ENCODE data around the gene STK40. TPM values are rescaled to one million over a fixed set of nuclear protein-coding genes. Genes with fewer than 3 reads are reported as not detected.
A peak's percentile ranks its signal among the peaks of the same experiment; 100 is the strongest.

Gene STK40
- total RNA-seq, 1 donor from 2014 or later = 17.6 TPM

GRCh38 chr1:36321119-36321951, 64.4 kb downstream of the STK40 start:
- H3K4me3 ChIP-seq (ENCODE audit: low read depth, low read length) = no peak overlapping the region
- TF ChIP-seq CTCF (conservative IDR thresholded peaks at IDR 0.05; ENCODE audit: low read depth, low read length) = no peak
- no peak for DNase-seq (ENCODE audit: low read depth)

- no peak for DNase-seq (ENCODE audit: low read depth)
- no peak for TF ChIP-seq CTCF (conservative IDR thresholded peaks at IDR 0.05; ENCODE audit: low read depth, low read length)
- H3K4me3 ChIP-seq (ENCODE audit: low read depth, low read length) = no peak overlapping the region
These were observed 65.0 kb downstream of the STK40 start for GRCh38 chr1:36320767-36321118.

- TF ChIP-seq CTCF (conservative IDR thresholded peaks at IDR 0.05; ENCODE audit: low read depth, low read length) = no peak
- DNase-seq (ENCODE audit: low read depth) = no peak
- no peak overlapping the region for H3K4me3 ChIP-seq (ENCODE audit: low read depth, low read length)
These were observed 65.4 kb downstream of the STK40 start for GRCh38 chr1:36320291-36320761.

GRCh38 chr1:36309397-36309796, 76.3 kb downstream of the STK40 start:
- no peak for TF ChIP-seq CTCF (conservative IDR thresholded peaks at IDR 0.05; ENCODE audit: low read depth, low read length)
- no peak for DNase-seq (ENCODE audit: low read depth)
- H3K4me3 ChIP-seq (ENCODE audit: low read depth, low read length) = no peak overlapping the region

GRCh38 chr1:36307601-36308330, 78.0 kb downstream of the STK40 start:
- H3K4me3 ChIP-seq (ENCODE audit: low read depth, low read length) = peak overlapping the region; percentile 61
- no peak for DNase-seq (ENCODE audit: low read depth)
- TF ChIP-seq CTCF (conservative IDR thresholded peaks at IDR 0.05; ENCODE audit: low read depth, low read length) = no peak

- peak overlapping the region; percentile 61 for H3K4me3 ChIP-seq (ENCODE audit: low read depth, low read length)
- DNase-seq (ENCODE audit: low read depth) = no peak
- TF ChIP-seq CTCF (conservative IDR thresholded peaks at IDR 0.05; ENCODE audit: low read depth, low read length) = no peak
These were observed 78.7 kb downstream of the STK40 start for GRCh38 chr1:36306902-36307456.

All from epithelial cell of proximal tubule (primary cell).